Kidney (tissue), 14 donors: ENCODE data around the gene TCP11L1. TPM values are rescaled to one million over a fixed set of nuclear protein-coding genes. Genes with fewer than 3 reads are reported as not detected.

Experiments used
- DNase-seq, 5 donors: peaks; one replicate each; pipeline ENCODE4 v3.0.0-alpha.2; 2013 to 2020
- FAIRE-seq: peaks from 2 replicates; lab custom pipeline; 2012; peaks lifted over from hg19 to GRCh38; lab: Jason Lieb, UNC
- H3K27ac ChIP-seq, 2 donors: one replicate each; pipeline ENCODE4 v1.7.0; 2013; ENCODE audit warnings: low read depth in 2 of 2, low read length in 2 of 2, inconsistent platforms in 1 of 2
- H3K27me3 ChIP-seq: one replicate; pipeline ENCODE4 v1.7.1; 2013; ENCODE audit warnings: low read length, inconsistent platforms; ENCODE audit not compliant: control insufficient read depth, insufficient read depth
- H3K36me3 ChIP-seq, 3 donors: one replicate each; pipeline versions ENCODE4 v1.7.0 to v1.7.1; 2013; ENCODE audit warnings: low read length in 3 of 3, control low read depth in 1 of 3, inconsistent platforms in 1 of 3; ENCODE audit not compliant: insufficient read depth in 3 of 3, control insufficient read depth in 2 of 3
- H3K4me1 ChIP-seq, 3 donors: one replicate each; pipeline versions ENCODE4 v1.7.0 to v1.7.1; 2013; ENCODE audit warnings: low read length in 3 of 3, inconsistent platforms in 1 of 3, low read depth in 1 of 3; ENCODE audit not compliant: control insufficient read depth in 2 of 3, insufficient read depth in 2 of 3
- H3K4me3 ChIP-seq, 3 donors: one replicate each; pipeline versions ENCODE4 v1.7.0 to v1.8.1; 2013; ENCODE audit warnings: low read length in 3 of 3, control low read depth in 1 of 3, inconsistent platforms in 1 of 3
- H3K9ac ChIP-seq, 3 donors: one replicate each; pipeline versions ENCODE4 v1.7.0 to v1.7.1; 2013; ENCODE audit warnings: low read length in 3 of 3, control low read depth in 1 of 3, inconsistent platforms in 1 of 3
- H3K9me3 ChIP-seq, 3 donors: one replicate each; pipeline versions ENCODE4 v1.7.0 to v1.7.1; 2013; ENCODE audit warnings: low read length in 3 of 3, control low read depth in 1 of 3, inconsistent platforms in 1 of 3; ENCODE audit not compliant: control insufficient read depth in 2 of 3, insufficient read depth in 1 of 3
- CTCF ChIP-seq: IDR thresholded peaks from 3 replicates; pipeline ENCODE4 v1.5.1; 2012; ENCODE audit warnings: mild to moderate bottlenecking, moderate library complexity, borderline replicate concordance; ENCODE audit not compliant: insufficient read depth; ENCODE audit errors: extremely low read depth
- intact Hi-C: fragments of 100-400 bp; cut with DNase I; formaldehyde crosslinking; loops from one replicate; pipeline ENCODE4 v1.11.1; 2022
- polyA plus RNA-seq: library from polyadenylated mRNA; stranded (reverse); fragments of 350-450 nt; fragmentation: Illumina TruSeq; extraction: RNeasy Lipid Tissue Mini Kit (QIAGEN cat#74804); gene quantifications from one replicate; pipeline ENCODE4 v1.2.3, GENCODE V29; 2014; ENCODE audit warnings: low read depth, low replicate concordance; ENCODE audit not compliant: insufficient read depth
- total RNA-seq: library from RNA; stranded (reverse); fragmentation: NEBNext Ultra II Directional; extraction: Animal tissue kit (Norgen Biotek cat#: 25700); gene quantifications from one replicate; pipeline ENCODE4 v1.2.1, GENCODE V29; 2021
- donor health status: control.
- donor health status: control.
- donor health status: control.
- donor health status: control.
- donor health status: control.
- donor health status: DM: yes; HTN: yes; CAD: no.
- donor health status: Normal renal cell carcinoma (clear cell type).

The TCP11L1 gene
- total and polyA plus RNA-seq, 2 donors from 2014 or later: 4.0 to 17.9 TPM

- no peak overlapping the region for H3K9ac ChIP-seq
- intact Hi-C loops: no loop called here
- no peaks in the 10 kb centered on the region for H3K27me3 ChIP-seq
- peaks cover 2 to 15% (median 5%) of the 10 kb centered on the region in 3 donors for H3K36me3 ChIP-seq
- FAIRE-seq (no peak), DNase-seq (no peak)
- no peaks in the 10 kb centered on the region for H3K4me1 ChIP-seq
- no peaks in the 10 kb centered on the region for H3K9me3 ChIP-seq
- no peak overlapping the region for H3K4me3 ChIP-seq
- no peak overlapping the region for H3K27ac ChIP-seq
- no peak for TF ChIP-seq CTCF
Measured at GRCh38 chr11:33103836-33104235, 64.5 kb downstream of the TCP11L1 start.

- no peak overlapping the region for H3K27ac ChIP-seq
- H3K4me3 ChIP-seq: no peak overlapping the region
- FAIRE-seq (no peak), DNase-seq (no peak)
- H3K4me1 ChIP-seq: peaks cover 0 to 6% (median 0%) of the 10 kb centered on the region in 3 donors
- TF ChIP-seq CTCF: no peak
- peaks cover 0 to 5% (median 3%) of the 10 kb centered on the region in 3 donors for H3K36me3 ChIP-seq
- no peaks in the 10 kb centered on the region for H3K27me3 ChIP-seq
- no peak overlapping the region for H3K9ac ChIP-seq
- intact Hi-C loops: no loop called here
- H3K9me3 ChIP-seq: no peaks in the 10 kb centered on the region
Measured at GRCh38 chr11:33109294-33109895, 70.0 kb downstream of the TCP11L1 start.

- no peaks in the 10 kb centered on the region for H3K9me3 ChIP-seq
- intact Hi-C loops: no loop called here
- H3K27me3 ChIP-seq: no peaks in the 10 kb centered on the region
- no peak for TF ChIP-seq CTCF
- H3K9ac ChIP-seq: no peak overlapping the region
- H3K27ac ChIP-seq: no peak overlapping the region
- H3K4me1 ChIP-seq: peaks cover 0 to 6% (median 0%) of the 10 kb centered on the region in 3 donors
- no peak overlapping the region for H3K4me3 ChIP-seq
- FAIRE-seq: no peak
- peak in 2 of 5 donors; percentile 13 to 24 for DNase-seq
- H3K36me3 ChIP-seq: peaks cover 0 to under 1% (median 0%) of the 10 kb centered on the region in 3 donors
Measured at GRCh38 chr11:33110083-33110482, 70.7 kb downstream of the TCP11L1 start.
